IgD-negative memory B cell (primary cell): ENCODE measurements around the gene ZNF76. TPM values are rescaled to one million over a fixed set of nuclear protein-coding genes. Genes with fewer than 3 reads are reported as not detected.
A peak's percentile ranks its signal among the peaks of the same experiment; 100 is the strongest.
"Not testable (repeated sequence)": the region's sequence is repeated elsewhere in the genome, so short reads cannot be mapped to it uniquely, and the experiment has no call there.

Experiments used
- H3K27ac Mint-ChIP-seq, 3 donors: one replicate each; pipeline ENCODE4 v1.8.0; 2020 to 2022; ENCODE audit warnings: mild to moderate bottlenecking in 3 of 3, mixed read lengths in 3 of 3, moderate library complexity in 1 of 3
- H3K27me3 Mint-ChIP-seq: one replicate; pipeline ENCODE4 v1.8.0; 2021; ENCODE audit warnings: mixed read lengths
- H3K36me3 Mint-ChIP-seq: one replicate; pipeline ENCODE4 v1.8.0; 2020; ENCODE audit warnings: mild to moderate bottlenecking, mixed read lengths
- H3K4me1 Mint-ChIP-seq, 3 donors: one replicate each; pipeline ENCODE4 v1.8.0; 2020 to 2022; ENCODE audit warnings: mixed read lengths in 3 of 3, mild to moderate bottlenecking in 1 of 3
- H3K4me3 Mint-ChIP-seq, 4 donors: one replicate each; pipeline ENCODE4 v1.8.0; 2020 to 2022; ENCODE audit warnings: mild to moderate bottlenecking in 4 of 4, mixed read lengths in 4 of 4, moderate library complexity in 3 of 4
- H3K9me3 Mint-ChIP-seq, 3 donors: one replicate each; pipeline ENCODE4 v1.8.0; 2020 to 2021; ENCODE audit warnings: mixed read lengths in 3 of 3, mild to moderate bottlenecking in 1 of 3
- polyA plus RNA-seq: library from polyadenylated mRNA; unstranded; fragments of 300-500 nt; fragmentation: Illumina TruSeq; gene quantifications from one replicate; pipeline ENCODE4 v1.2.3, GENCODE V29; 2021

Gene ZNF76
- polyA plus RNA-seq, 1 donor from 2014 or later: 41.5 TPM

DNA sequence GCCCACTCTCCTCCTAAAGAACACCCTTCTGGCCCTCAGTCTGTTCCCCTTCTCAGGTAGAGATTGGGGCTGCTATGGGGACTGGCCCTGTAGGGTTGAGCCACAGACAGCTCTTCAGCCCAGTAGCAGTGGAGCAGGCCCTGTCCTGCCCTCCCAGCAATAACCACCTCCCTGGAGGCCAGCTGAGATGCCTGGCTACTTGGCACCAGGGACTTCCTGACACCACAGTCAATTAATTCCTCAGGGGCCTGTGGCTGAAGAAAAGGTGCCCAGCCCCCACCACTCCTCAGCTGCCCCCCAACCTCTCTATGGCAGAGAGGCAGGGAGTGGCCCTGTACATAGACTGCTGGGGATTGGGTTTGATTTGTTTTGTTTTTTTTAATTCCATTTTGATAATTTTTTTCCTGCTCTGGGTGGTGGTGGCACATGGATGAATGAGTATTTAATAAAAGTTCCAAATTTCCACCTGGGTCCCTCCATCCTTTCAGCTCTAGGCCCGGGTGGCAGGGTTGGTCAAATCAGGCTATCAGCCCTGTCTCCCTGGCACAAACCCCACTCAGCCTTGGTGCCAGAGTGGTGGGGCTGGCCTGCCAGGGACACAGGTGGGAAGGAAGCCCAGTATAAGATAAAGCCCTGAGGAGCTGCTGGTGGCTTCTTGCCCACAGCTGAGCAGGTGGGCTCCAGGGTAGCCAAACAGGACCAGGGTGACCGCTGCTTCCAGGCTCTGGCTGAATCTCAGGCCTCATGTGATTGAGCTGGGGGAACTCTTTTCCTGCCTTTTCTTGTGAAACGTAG, 36.2 kb downstream of the ZNF76 start:
- Mint-ChIP-seq H3K4me3 (peak overlapping the region in 2 of 4 donors; percentile 28 to 84), H3K27ac (no peak overlapping the region), H3K36me3 (peaks cover 3% of the 10 kb centered on the region), H3K9me3 (no peaks in the 10 kb centered on the region), H3K27me3 (no peaks in the 10 kb centered on the region), H3K4me1 (peaks cover 19 to 33% (median 27%) of the 10 kb centered on the region in 3 donors)

- peaks cover 1% of the 10 kb centered on the region for H3K36me3 Mint-ChIP-seq
- H3K4me1 Mint-ChIP-seq: peaks cover 19 to 39% (median 36%) of the 10 kb centered on the region in 3 donors
- H3K4me3 Mint-ChIP-seq: peak overlapping the region; percentile 84 to 92 (median 88)
- H3K27me3 Mint-ChIP-seq: no peaks in the 10 kb centered on the region
- no peaks in the 10 kb centered on the region for H3K9me3 Mint-ChIP-seq
- H3K27ac Mint-ChIP-seq: peak overlapping the region; percentile 53 to 84 (median 83)
These were observed 37.5 kb downstream of the ZNF76 start for GRCh38 chr6:35296931-35297600.

DNA sequence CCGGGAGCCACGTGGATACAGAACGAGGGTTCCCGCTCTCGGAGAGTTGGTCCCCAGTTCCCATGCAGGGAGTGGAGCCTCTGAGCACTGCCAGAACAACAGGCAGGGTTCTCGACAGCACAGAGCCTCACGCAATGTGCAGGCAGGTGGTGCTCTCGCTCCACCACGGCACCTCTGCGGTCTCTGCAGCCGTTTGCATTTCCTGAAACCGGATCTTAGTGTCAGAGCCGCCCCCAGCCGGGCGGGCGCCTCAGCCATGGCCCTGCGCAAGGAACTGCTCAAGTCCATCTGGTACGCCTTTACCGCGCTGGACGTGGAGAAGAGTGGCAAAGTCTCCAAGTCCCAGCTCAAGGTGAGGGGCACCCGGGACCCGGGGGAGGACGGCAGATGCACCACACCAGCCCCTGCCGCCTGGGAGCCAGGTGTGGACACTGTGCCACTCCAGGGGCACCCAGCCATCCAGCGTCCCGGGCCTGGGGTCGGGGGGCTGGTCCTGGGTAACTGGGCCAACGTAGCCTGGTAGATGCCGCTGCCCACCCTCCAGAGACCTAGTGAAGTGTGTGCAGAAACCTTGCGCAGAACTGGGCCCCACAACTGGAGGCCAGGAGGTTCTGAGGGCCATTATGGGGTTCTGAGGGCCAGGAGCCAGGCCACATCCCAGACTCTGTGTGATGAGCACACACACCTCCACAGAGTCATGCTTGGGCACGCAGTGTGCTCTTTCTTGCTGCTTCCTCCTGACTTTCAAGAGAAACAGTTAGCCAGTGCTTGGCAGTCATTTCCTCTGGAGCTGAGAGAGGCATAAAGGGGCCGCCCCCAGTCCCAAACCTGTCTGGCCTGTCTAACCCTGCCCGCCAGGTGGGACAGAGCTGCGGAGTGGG, 38.3 kb downstream of the ZNF76 start, which contains the start of gene DEF6:
Gene DEF6 (plus strand): TSS at position 218 of the 881 bp plus-strand sequence. CDS start 39 bp downstream, at position 257.
- no peaks in the 10 kb centered on the region for H3K27me3 Mint-ChIP-seq
- H3K9me3 Mint-ChIP-seq: no peaks in the 10 kb centered on the region
- peaks cover 1% of the 10 kb centered on the region for H3K36me3 Mint-ChIP-seq
- peak within 1 kb of the TSS; percentile 84 to 92 (median 88) for H3K4me3 Mint-ChIP-seq
- peaks cover 24 to 39% (median 35%) of the 10 kb centered on the region in 3 donors for H3K4me1 Mint-ChIP-seq
- peak within 1 kb of the TSS; percentile 82 to 85 (median 84) for H3K27ac Mint-ChIP-seq

GRCh38 chr6:35298625-35299140, 39.1 kb downstream of the ZNF76 start:
- H3K36me3 Mint-ChIP-seq: peaks cover 1% of the 10 kb centered on the region
- H3K27ac Mint-ChIP-seq: peak overlapping the region; percentile 82 to 85 (median 84)
- H3K9me3 Mint-ChIP-seq: no peaks in the 10 kb centered on the region
- H3K27me3 Mint-ChIP-seq: no peaks in the 10 kb centered on the region
- peaks cover 32 to 47% (median 41%) of the 10 kb centered on the region in 3 donors for H3K4me1 Mint-ChIP-seq
- peak overlapping the region; percentile 84 to 92 (median 88) for H3K4me3 Mint-ChIP-seq

- H3K36me3 Mint-ChIP-seq: peaks cover 5% of the 10 kb centered on the region
- H3K27me3 Mint-ChIP-seq: no peaks in the 10 kb centered on the region
- H3K4me3 Mint-ChIP-seq: peak overlapping the region; percentile 84 to 92 (median 88)
- H3K4me1 Mint-ChIP-seq: peaks cover 34 to 49% (median 45%) of the 10 kb centered on the region in 3 donors
- H3K9me3 Mint-ChIP-seq: no peaks in the 10 kb centered on the region
- peak overlapping the region; percentile 82 to 96 (median 84) for H3K27ac Mint-ChIP-seq
These were observed 40.1 kb downstream of the ZNF76 start for GRCh38 chr6:35299674-35300073.

DNA sequence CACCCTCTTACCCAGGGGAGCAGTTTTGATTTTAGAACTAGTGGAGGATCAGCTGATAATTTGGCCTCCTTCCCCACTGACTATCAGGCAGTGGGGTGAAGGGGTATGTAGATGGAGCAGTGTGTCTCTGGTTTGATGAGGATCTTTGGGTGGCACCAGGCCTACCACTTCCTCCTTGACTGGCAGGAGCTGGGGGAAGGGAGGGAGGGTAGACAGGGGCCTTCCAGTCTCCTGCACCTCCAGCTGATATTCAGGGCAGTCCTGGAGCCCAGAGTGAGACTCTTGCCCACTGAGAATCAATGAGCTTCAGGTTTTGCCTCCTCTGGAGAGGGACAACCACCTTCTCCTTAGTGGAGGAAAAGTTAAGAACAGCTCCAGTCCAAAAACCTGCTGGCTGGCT, 41.3 kb downstream of the ZNF76 start:
- Mint-ChIP-seq H3K36me3 (peaks cover 7% of the 10 kb centered on the region), H3K9me3 (no peaks in the 10 kb centered on the region), H3K4me3 (peak overlapping the region; percentile 84 to 92 (median 88)), H3K27ac (peak overlapping the region; percentile 82 to 97 (median 84)), H3K27me3 (no peaks in the 10 kb centered on the region), H3K4me1 (peaks cover 34 to 49% (median 45%) of the 10 kb centered on the region in 3 donors)

DNA sequence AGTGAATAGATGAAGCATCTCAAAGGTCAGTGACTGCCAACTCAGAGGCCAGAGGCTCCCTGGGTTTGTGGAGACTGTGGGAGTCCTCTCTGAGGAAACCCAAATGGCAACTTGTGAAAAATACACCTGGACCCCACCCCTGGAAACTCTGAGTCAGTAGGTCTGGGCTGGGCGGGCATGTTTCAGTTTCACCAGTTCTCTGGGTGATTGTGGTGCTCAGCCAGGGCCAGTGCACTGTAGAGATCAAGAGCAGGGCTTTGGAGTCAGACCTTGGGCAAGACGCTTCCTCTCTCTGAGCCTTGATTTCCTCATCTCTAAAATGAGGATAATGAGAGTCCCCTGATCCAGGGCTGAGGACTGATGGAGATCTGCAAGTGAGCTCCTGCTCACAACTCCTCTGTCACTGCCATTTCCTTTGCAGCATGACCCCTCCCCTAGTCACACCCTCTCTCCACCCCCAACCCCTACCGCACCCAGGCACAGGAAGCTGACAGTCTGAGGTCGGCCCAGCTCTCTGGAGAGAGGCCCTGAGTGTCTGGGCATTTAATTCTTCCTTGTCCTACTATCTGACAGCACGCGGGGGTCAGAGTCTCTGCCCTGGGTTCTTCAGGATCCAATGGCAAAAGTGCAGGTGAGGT, 43.2 kb downstream of the ZNF76 start:
- H3K4me1 Mint-ChIP-seq: peaks cover 35 to 56% (median 47%) of the 10 kb centered on the region in 3 donors
- H3K4me3 Mint-ChIP-seq: peak overlapping the region; percentile 83 to 94 (median 87)
- H3K27me3 Mint-ChIP-seq: no peaks in the 10 kb centered on the region
- H3K36me3 Mint-ChIP-seq: peaks cover 7% of the 10 kb centered on the region
- peak overlapping the region; percentile 90 to 98 (median 97) for H3K27ac Mint-ChIP-seq
- H3K9me3 Mint-ChIP-seq: no peaks in the 10 kb centered on the region

GRCh38 chr6:35304299-35304698, 44.8 kb downstream of the ZNF76 start:
- peaks cover 7% of the 10 kb centered on the region for H3K36me3 Mint-ChIP-seq
- H3K4me1 Mint-ChIP-seq: peaks cover 38 to 60% (median 52%) of the 10 kb centered on the region in 3 donors
- H3K27me3 Mint-ChIP-seq: no peaks in the 10 kb centered on the region
- peak overlapping the region; percentile 90 to 98 (median 97) for H3K27ac Mint-ChIP-seq
- H3K9me3 Mint-ChIP-seq: no peaks in the 10 kb centered on the region
- H3K4me3 Mint-ChIP-seq: peak overlapping the region in 3 of 4 donors; percentile 84 to 90 (median 86)

DNA sequence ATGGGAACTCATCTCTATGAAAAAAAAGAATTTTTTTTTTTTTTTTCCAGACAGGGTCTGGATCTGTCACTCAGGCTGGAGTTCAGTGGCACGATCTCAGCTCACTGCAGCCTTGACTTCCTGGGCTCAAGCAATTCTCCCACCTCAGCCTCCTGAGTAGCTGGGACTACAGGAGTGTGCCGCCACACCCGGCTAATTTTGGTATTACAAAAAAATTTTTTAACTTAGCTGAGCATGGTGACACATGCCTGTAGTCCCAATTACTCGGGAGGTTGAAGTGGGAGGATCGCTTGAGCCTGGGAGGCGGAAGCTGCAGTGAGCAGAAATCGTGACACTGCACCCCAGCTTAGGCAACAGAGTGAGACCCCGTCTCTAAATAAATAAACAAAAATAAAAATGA, 45.6 kb downstream of the ZNF76 start:
- H3K27ac Mint-ChIP-seq: no peak overlapping the region
- no peaks in the 10 kb centered on the region for H3K9me3 Mint-ChIP-seq
- H3K36me3 Mint-ChIP-seq: peaks cover 6% of the 10 kb centered on the region
- no peaks in the 10 kb centered on the region for H3K27me3 Mint-ChIP-seq
- H3K4me1 Mint-ChIP-seq: peaks cover 33 to 61% (median 52%) of the 10 kb centered on the region in 3 donors
- H3K4me3 Mint-ChIP-seq: no peak overlapping the region

- peaks cover 52 to 66% (median 55%) of the 10 kb centered on the region in 3 donors for H3K4me1 Mint-ChIP-seq
- H3K27me3 Mint-ChIP-seq, H3K36me3 Mint-ChIP-seq, H3K9me3 Mint-ChIP-seq: not testable (repeated sequence)
- H3K27ac Mint-ChIP-seq: peak overlapping the region in 1 of 3 donors; percentile 57
- peak overlapping the region in 3 of 4 donors; percentile 3 to 41 (median 37) for H3K4me3 Mint-ChIP-seq
These were observed 47.6 kb downstream of the ZNF76 start for GRCh38 chr6:35307138-35307537.

- H3K9me3 Mint-ChIP-seq, H3K27me3 Mint-ChIP-seq, H3K36me3 Mint-ChIP-seq: not testable (repeated sequence)
- Mint-ChIP-seq H3K4me3 (peak overlapping the region in 2 of 4 donors; percentile 19 to 42), H3K27ac (peak overlapping the region; percentile 20 to 87 (median 67)), H3K4me1 (peaks cover 42 to 63% (median 49%) of the 10 kb centered on the region in 3 donors)
These were observed 49.0 kb downstream of the ZNF76 start for GRCh38 chr6:35308543-35308942.

- H3K4me3 Mint-ChIP-seq: peak overlapping the region in 3 of 4 donors; percentile 66 to 88 (median 74)
- H3K27ac Mint-ChIP-seq: peak overlapping the region; percentile 87 to 97 (median 88)
- H3K4me1 Mint-ChIP-seq: peaks cover 41 to 64% (median 48%) of the 10 kb centered on the region in 3 donors
- no peaks in the 10 kb centered on the region for H3K27me3 Mint-ChIP-seq
- peaks cover 6% of the 10 kb centered on the region for H3K36me3 Mint-ChIP-seq
- H3K9me3 Mint-ChIP-seq: no peaks in the 10 kb centered on the region
These were observed 50.2 kb downstream of the ZNF76 start for GRCh38 chr6:35309611-35310264.

GRCh38 chr6:35310265-35310831, 50.8 kb downstream of the ZNF76 start:
- Mint-ChIP-seq H3K9me3 (no peaks in the 10 kb centered on the region), H3K36me3 (peaks cover 6% of the 10 kb centered on the region), H3K27ac (peak overlapping the region; percentile 87 to 97 (median 97)), H3K27me3 (no peaks in the 10 kb centered on the region), H3K4me1 (peaks cover 44 to 65% (median 48%) of the 10 kb centered on the region in 3 donors), H3K4me3 (peak overlapping the region in 3 of 4 donors; percentile 66 to 88 (median 86))
